ENCODE measurements around the gene IGBP1. TPM values are rescaled to one million over a fixed set of nuclear protein-coding genes. Genes with fewer than 3 reads are reported as not detected.

IGBP1 gene
- total and polyA plus RNA-seq, 2 experiments from 2014 or later: 33.6 to 57.3 TPM

DNA sequence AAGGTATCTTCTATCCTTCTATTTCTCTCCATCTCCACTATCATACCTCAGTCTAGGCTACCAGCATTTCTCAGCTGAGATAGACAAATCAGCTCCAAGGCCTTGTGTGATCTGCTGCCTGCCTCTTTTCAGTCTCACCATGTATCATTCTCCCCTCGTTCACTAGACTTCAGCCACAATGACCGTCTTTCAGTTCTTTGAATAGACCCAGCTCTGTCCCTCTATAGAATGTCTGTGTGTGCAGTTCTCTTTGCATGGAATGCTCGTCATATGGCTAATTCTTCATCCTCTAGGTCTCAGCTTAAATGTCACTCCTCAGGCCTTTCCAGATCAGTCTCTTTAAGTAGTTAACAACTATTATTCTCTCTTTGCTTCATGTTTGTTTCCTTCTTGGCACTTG, 6.5 kb downstream of the IGBP1 start:
- H3K9ac ChIP-seq: no peak overlapping the region
- no peaks in the 10 kb centered on the region for H3K27me3 ChIP-seq (replicated peaks; ENCODE audit: insufficient read depth)
- no peaks in the 10 kb centered on the region for H3K9me2 ChIP-seq (ENCODE audit: insufficient read depth)
- H3K4me1 ChIP-seq (ENCODE audit: insufficient read depth): 0 out of 2 replicates have a peak, but pooled peaks cover 6% of the 10 kb centered on the region
- WGBS, 2 experiments (ENCODE audit: low coverage in 1 of 2, low lambda C conversion rate in 2 of 2, missing lambda C conversion rate in 2 of 2): 96 to 100% methylated on average over 3 of the region's 3 CpGs
- no peak for DNase-seq
- no peak overlapping the region for H3K27ac ChIP-seq
- H3F3A ChIP-seq (ENCODE audit: insufficient read depth): no peaks in the 10 kb centered on the region
- no peak overlapping the region for H3K4me3 ChIP-seq
- TF ChIP-seq EZH2 (IDR thresholded peaks at IDR 0.05; ENCODE audit: insufficient read depth, poor library complexity, severe bottlenecking) (no peak), EZH2phosphoT487 (IDR thresholded peaks at IDR 0.05; ENCODE audit: insufficient read depth, low read depth) (no peak)
- H3K4me2 ChIP-seq (ENCODE audit: unreplicated experiment): no peak overlapping the region
- peaks cover 16% of the 10 kb centered on the region for H3K79me2 ChIP-seq (ENCODE audit: insufficient read depth)
- no peaks in the 10 kb centered on the region for H4K20me1 ChIP-seq (ENCODE audit: insufficient read depth)
- no peaks in the 10 kb centered on the region for H3K9me3 ChIP-seq (ENCODE audit: low read depth)
- H3K36me3 ChIP-seq (ENCODE audit: low read depth): no peaks in the 10 kb centered on the region
- H2AFZ ChIP-seq: no peak overlapping the region
- in situ Hi-C loops (cut with MboI): no loop called here

- no peak overlapping the region for H3K4me3 ChIP-seq
- no peak overlapping the region for H3K9ac ChIP-seq
- WGBS, 2 experiments (ENCODE audit: low coverage in 1 of 2, low lambda C conversion rate in 2 of 2, missing lambda C conversion rate in 2 of 2): 94 to 96% methylated on average over 2 of the region's 2 CpGs
- no peaks in the 10 kb centered on the region for H3K36me3 ChIP-seq (ENCODE audit: low read depth)
- no peaks in the 10 kb centered on the region for H3K9me3 ChIP-seq (ENCODE audit: low read depth)
- no peaks in the 10 kb centered on the region for H3K79me2 ChIP-seq (ENCODE audit: insufficient read depth)
- H3K4me1 ChIP-seq (ENCODE audit: insufficient read depth): no peaks in the 10 kb centered on the region
- in situ Hi-C loops (cut with MboI): no loop called here
- H3F3A ChIP-seq (ENCODE audit: insufficient read depth): no peaks in the 10 kb centered on the region
- no peaks in the 10 kb centered on the region for H4K20me1 ChIP-seq (ENCODE audit: insufficient read depth)
- H3K4me2 ChIP-seq (ENCODE audit: unreplicated experiment): no peak overlapping the region
- no peaks in the 10 kb centered on the region for H3K27me3 ChIP-seq (replicated peaks; ENCODE audit: insufficient read depth)
- no peaks in the 10 kb centered on the region for H3K9me2 ChIP-seq (ENCODE audit: insufficient read depth)
- no peak overlapping the region for H2AFZ ChIP-seq
- DNase-seq: no peak
- no peak overlapping the region for H3K27ac ChIP-seq
- TF ChIP-seq EZH2phosphoT487 (IDR thresholded peaks at IDR 0.05; ENCODE audit: insufficient read depth, low read depth) (no peak), EZH2 (IDR thresholded peaks at IDR 0.05; ENCODE audit: insufficient read depth, poor library complexity, severe bottlenecking) (no peak)
These were observed 8.1 kb downstream of the IGBP1 start for GRCh38 chrX:70141373-70141772.

DNA sequence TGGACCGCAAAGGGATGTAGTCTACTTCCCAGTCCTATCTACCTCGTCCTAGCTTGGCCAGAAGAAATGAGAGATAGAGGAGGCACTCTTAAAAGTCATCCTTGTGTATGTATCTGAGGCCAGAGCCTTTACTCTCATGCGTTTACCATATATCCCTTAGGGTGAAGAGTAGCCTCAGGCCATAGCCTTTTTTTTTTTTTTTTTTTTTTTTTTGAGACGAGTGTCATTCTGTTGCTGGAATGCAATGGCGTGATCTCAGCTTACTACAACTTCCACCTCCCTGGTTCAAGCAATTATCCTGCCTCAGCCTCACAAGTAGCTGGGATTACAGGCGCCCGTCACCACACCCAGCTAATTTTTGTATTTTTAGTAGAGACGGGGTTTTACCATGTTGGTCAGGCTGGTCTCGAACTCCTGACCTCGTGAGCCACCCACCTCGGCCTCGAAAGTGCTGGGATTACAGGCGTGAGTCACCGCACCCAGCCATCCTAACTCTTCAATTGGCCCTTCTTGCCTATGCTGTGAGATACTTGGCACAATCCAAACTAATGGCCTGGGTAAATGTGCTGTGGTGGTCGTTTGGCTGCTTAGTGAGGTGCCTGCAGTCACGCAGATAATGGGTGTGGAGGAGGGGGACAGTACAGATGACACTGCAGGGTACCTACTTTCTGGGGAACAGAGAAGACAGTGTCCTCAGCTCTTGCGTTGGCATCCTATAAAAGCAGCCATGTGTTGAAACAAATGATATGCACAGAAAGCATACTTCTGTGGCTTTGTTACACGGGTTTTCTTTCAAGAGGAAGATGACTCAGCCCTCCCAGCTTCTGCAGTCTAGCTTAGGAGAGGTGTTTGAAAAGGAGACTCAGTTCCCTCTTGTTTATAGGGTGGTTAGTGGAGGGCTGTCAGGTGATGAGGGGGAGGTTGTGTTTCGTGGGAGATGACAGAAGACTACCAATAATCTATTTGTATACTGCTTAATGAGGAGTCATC, 33.6 kb downstream of the IGBP1 start:
- TF ChIP-seq EZH2phosphoT487 (IDR thresholded peaks at IDR 0.05; ENCODE audit: insufficient read depth, low read depth) (no peak), EZH2 (IDR thresholded peaks at IDR 0.05; ENCODE audit: insufficient read depth, poor library complexity, severe bottlenecking) (no peak)
- Histone ChIP-seq H3K4me1 (ENCODE audit: insufficient read depth) (peaks cover 24% of the 10 kb centered on the region), H3K9me2 (ENCODE audit: insufficient read depth) (no peaks in the 10 kb centered on the region), H3K9ac (0 out of 2 replicates have a peak overlapping the region, but pooled peaks have one; percentile 5), H3K4me3 (no peak overlapping the region), H3K79me2 (ENCODE audit: insufficient read depth) (no peaks in the 10 kb centered on the region), H3K27ac (peak overlapping the region; percentile 75), H3K4me2 (ENCODE audit: unreplicated experiment) (peak overlapping the region; percentile 53), H3K36me3 (ENCODE audit: low read depth) (peaks cover 4% of the 10 kb centered on the region; the same call in 1 of the 2 replicates), H3K9me3 (ENCODE audit: low read depth) (no peaks in the 10 kb centered on the region), H2AFZ (no peak overlapping the region), H3F3A (ENCODE audit: insufficient read depth) (peaks cover 26% of the 10 kb centered on the region; the same call in 1 of the 2 replicates), H4K20me1 (ENCODE audit: insufficient read depth) (no peaks in the 10 kb centered on the region), H3K27me3 (replicated peaks; ENCODE audit: insufficient read depth) (no peaks in the 10 kb centered on the region)
- in situ Hi-C loops (cut with MboI): no loop called here
- 67 to 73% methylated on average over 13 to 19 of the region's 19 CpGs for WGBS, 2 experiments (ENCODE audit: low coverage in 1 of 2, low lambda C conversion rate in 2 of 2, missing lambda C conversion rate in 2 of 2)
- DNase-seq: peak; percentile 75

DNA sequence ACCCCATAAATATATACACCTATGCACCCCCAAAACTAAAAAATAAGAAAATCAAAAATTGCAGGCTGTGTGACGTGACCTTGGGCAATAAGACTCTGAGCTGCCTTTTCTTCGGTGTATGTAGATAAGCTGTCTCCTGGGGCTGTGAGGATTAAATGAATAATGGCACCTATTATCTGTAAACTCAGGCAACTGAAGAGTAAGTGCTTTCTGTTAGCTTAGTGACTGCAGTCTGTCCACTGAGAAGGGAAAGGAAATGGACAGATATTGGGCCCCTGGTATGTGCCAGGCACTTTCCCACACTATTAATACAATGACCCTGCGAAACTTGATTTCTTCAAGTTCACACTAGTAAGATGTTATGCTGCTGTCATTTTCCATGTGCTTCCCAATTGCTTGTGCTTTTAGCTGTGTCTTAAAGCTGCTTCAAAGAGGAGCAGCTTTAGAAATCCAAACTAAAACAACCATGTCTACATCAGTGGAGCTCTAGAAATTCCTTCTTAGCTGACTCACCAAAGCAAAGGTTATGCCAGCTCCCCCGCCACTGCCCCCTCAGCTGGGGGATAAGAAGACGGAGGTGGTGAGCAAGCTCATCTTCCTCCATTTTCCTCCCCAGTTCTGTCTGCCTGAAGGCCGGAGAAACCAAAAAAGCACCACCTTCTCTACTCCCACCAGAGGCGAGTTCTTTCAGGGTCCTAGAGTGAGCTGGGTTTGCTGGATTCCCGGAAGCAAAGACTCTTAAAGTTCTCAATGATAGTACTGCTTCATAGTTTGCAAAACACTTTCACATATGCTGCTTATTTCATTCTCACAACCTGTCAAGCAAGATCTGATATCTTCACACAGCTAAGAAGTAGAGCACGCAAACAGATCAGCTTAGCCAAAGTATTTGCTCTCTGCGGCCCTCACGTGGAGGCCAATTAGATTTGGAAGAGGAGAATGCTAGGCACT, 35.3 kb downstream of the IGBP1 start:
- H3K4me1 ChIP-seq (ENCODE audit: insufficient read depth): peaks cover 27% of the 10 kb centered on the region
- H3K36me3 ChIP-seq (ENCODE audit: low read depth): no peaks in the 10 kb centered on the region
- no peak for TF ChIP-seq EZH2 (IDR thresholded peaks at IDR 0.05; ENCODE audit: insufficient read depth, poor library complexity, severe bottlenecking)
- no peak for TF ChIP-seq EZH2phosphoT487 (IDR thresholded peaks at IDR 0.05; ENCODE audit: insufficient read depth, low read depth)
- H3K4me2 ChIP-seq (ENCODE audit: unreplicated experiment): peak overlapping the region; percentile 53
- peak overlapping the region; percentile 89 for H2AFZ ChIP-seq
- in situ Hi-C loops (cut with MboI): no loop called here
- H3K9me2 ChIP-seq (ENCODE audit: insufficient read depth): no peaks in the 10 kb centered on the region
- H3K9me3 ChIP-seq (ENCODE audit: low read depth): no peaks in the 10 kb centered on the region
- peak overlapping the region; percentile 75 for H3K27ac ChIP-seq
- DNase-seq: peak; percentile 72
- H3K79me2 ChIP-seq (ENCODE audit: insufficient read depth): no peaks in the 10 kb centered on the region
- H3F3A ChIP-seq (ENCODE audit: insufficient read depth): peaks cover 32% of the 10 kb centered on the region; the same call in 1 of the 2 replicates
- 11 to 19% methylated on average over 7 to 11 of the region's 11 CpGs for WGBS, 2 experiments (ENCODE audit: low coverage in 1 of 2, low lambda C conversion rate in 2 of 2, missing lambda C conversion rate in 2 of 2)
- no peaks in the 10 kb centered on the region for H3K27me3 ChIP-seq (replicated peaks; ENCODE audit: insufficient read depth)
- peak overlapping the region; percentile 29; the same call in 1 of the 2 replicates for H3K9ac ChIP-seq
- peak overlapping the region; percentile 39 for H3K4me3 ChIP-seq
- no peaks in the 10 kb centered on the region for H4K20me1 ChIP-seq (ENCODE audit: insufficient read depth)
